ENCODE results near the gene GPR12. TPM values are rescaled to one million over a fixed set of nuclear protein-coding genes. Genes with fewer than 3 reads are reported as not detected.

Gene GPR12, protein sequence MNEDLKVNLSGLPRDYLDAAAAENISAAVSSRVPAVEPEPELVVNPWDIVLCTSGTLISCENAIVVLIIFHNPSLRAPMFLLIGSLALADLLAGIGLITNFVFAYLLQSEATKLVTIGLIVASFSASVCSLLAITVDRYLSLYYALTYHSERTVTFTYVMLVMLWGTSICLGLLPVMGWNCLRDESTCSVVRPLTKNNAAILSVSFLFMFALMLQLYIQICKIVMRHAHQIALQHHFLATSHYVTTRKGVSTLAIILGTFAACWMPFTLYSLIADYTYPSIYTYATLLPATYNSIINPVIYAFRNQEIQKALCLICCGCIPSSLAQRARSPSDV
- total RNA-seq (2021) (not detected in 2 replicates), Bru-seq, nascent RNA (not detected), BruChase-seq, experiment 1, labeled RNA remaining after a 2-hour chase (not detected), BruChase-seq, experiment 2, labeled RNA remaining after a 6-hour chase (not detected)
- long read RNA-seq: 0 reads

DNA sequence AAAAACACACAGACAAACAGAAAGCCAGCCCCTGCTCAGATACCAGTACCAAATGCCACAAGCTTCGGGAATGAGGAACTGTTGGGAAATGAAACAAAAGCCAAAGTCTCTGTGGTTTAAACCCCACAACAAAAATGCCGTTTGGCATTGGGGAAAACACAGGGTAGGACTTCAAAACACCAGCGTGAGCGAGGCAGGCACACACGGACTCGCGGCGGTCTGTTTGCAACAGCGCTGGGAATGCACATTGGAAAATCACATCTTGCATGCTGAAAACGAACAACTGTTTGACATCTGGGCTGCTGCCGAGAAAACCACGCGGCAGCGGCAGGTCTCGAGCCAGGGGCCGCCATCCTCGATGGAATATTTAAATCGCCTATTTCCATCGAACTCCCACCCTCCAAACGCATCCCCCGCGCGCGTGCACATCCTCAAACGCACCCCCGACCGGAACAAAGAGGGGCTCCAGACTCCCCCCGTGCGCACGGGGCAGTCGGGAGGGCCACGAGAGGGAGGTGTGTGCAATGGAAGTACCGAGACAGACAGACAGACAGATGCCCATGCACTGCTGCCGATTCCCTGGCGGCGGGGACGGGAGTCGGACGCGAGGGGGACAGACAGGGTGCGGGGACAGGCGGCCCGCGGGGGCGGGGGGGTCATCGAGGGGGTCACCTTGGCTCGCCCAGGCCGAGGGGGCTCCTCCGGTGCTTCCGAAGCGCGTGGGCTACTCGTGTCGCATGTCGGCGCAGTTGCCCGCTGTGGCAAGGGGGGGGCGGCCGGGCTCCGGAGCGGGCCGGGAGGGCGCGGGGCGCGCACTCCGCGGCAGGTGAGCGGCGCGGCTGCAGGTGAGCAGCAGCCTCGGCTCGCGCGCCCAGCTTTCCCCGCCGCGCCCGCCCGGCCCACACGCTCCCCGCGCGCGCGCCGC, at the start of gene GPR12:
Gene GPR12 (minus strand): TSS at position 880 of the 925 bp plus-strand sequence. CDS start 959 bp downstream, outside the sequence.
- TF ChIP-seq EZH2 (IDR thresholded peaks at IDR 0.05; ENCODE audit: borderline replicate concordance, low read depth, low read length, poor library complexity, severe bottlenecking): peak; percentile 98
- TF ChIP-seq, protein P1, sequence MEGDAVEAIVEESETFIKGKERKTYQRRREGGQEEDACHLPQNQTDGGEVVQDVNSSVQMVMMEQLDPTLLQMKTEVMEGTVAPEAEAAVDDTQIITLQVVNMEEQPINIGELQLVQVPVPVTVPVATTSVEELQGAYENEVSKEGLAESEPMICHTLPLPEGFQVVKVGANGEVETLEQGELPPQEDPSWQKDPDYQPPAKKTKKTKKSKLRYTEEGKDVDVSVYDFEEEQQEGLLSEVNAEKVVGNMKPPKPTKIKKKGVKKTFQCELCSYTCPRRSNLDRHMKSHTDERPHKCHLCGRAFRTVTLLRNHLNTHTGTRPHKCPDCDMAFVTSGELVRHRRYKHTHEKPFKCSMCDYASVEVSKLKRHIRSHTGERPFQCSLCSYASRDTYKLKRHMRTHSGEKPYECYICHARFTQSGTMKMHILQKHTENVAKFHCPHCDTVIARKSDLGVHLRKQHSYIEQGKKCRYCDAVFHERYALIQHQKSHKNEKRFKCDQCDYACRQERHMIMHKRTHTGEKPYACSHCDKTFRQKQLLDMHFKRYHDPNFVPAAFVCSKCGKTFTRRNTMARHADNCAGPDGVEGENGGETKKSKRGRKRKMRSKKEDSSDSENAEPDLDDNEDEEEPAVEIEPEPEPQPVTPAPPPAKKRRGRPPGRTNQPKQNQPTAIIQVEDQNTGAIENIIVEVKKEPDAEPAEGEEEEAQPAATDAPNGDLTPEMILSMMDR (conservative IDR thresholded peaks at IDR 0.05; ENCODE audit: low read depth, low read length): no peak
- ChIA-PET POLR2A (ENCODE audit: low non-redundant PET) (no interaction called here), CTCF (no interaction called here)
- no TSS peak for BruUV-seq (replicated peaks)
- Histone ChIP-seq H3K4me1 (ENCODE audit: insufficient read depth, low read length, poor library complexity, severe bottlenecking) (no peaks in the 10 kb centered on the region), H3K27me3 (replicated peaks; ENCODE audit: insufficient read depth, low read depth, low read length, poor library complexity) (peaks cover 94% of the 10 kb centered on the region), H3K27ac (ENCODE audit: low read depth, low read length, poor library complexity, severe bottlenecking) (no peak within 1 kb of the TSS), H3K36me3 (ENCODE audit: insufficient read depth, low read length, poor library complexity, severe bottlenecking) (no peaks in the 10 kb centered on the region), H3K4me3 (ENCODE audit: low read depth, low read length, poor library complexity, severe bottlenecking) (no peak within 1 kb of the TSS), H3K9me3 (ENCODE audit: low read depth, low read length, poor library complexity, severe bottlenecking) (no peaks in the 10 kb centered on the region)
- DNase-seq (ENCODE audit: low spot score): peak; percentile 10
- intact Hi-C loops (cut with micrococcal nuclease; ENCODE audit: unreplicated experiment): no loop called here

DNA sequence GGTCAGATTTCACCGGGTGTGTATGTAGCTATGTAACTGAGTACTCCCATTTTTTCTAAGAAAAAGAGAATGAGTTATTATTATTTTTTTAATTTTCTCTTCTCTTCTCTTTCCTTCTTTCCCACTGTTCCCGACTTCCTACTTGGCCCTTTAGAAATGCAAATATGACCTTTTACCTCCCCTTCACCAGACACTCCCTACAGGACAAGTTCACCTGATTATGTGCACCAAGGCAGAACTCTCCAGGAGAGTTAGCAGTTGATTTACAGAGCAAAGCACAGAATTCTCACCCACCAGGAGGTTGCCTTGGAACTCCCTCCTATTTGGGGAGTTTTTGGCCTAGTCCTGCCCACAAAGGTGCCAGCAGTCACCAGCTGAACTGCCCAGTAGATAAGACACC, 49.5 kb upstream of the GPR12 start:
- CTCF ChIA-PET: no interaction called here
- peaks cover 39% of the 10 kb centered on the region for H3K27me3 ChIP-seq (replicated peaks; ENCODE audit: insufficient read depth, low read depth, low read length, poor library complexity)
- POLR2A ChIA-PET (ENCODE audit: low non-redundant PET): no interaction called here
- intact Hi-C loops (cut with micrococcal nuclease; ENCODE audit: unreplicated experiment): no loop called here
- no peak for DNase-seq (ENCODE audit: low spot score)
- TF ChIP-seq, protein P1 (conservative IDR thresholded peaks at IDR 0.05; ENCODE audit: low read depth, low read length): no peak
- no peak for TF ChIP-seq EZH2 (IDR thresholded peaks at IDR 0.05; ENCODE audit: borderline replicate concordance, low read depth, low read length, poor library complexity, severe bottlenecking)
- H3K4me3 ChIP-seq (ENCODE audit: low read depth, low read length, poor library complexity, severe bottlenecking): no peak overlapping the region
- no TSS peak for BruUV-seq (replicated peaks)
- no peak overlapping the region for H3K27ac ChIP-seq (ENCODE audit: low read depth, low read length, poor library complexity, severe bottlenecking)
- H3K4me1 ChIP-seq (ENCODE audit: insufficient read depth, low read length, poor library complexity, severe bottlenecking): no peaks in the 10 kb centered on the region
- H3K9me3 ChIP-seq (ENCODE audit: low read depth, low read length, poor library complexity, severe bottlenecking): no peaks in the 10 kb centered on the region
- no peaks in the 10 kb centered on the region for H3K36me3 ChIP-seq (ENCODE audit: insufficient read depth, low read length, poor library complexity, severe bottlenecking)

DNA sequence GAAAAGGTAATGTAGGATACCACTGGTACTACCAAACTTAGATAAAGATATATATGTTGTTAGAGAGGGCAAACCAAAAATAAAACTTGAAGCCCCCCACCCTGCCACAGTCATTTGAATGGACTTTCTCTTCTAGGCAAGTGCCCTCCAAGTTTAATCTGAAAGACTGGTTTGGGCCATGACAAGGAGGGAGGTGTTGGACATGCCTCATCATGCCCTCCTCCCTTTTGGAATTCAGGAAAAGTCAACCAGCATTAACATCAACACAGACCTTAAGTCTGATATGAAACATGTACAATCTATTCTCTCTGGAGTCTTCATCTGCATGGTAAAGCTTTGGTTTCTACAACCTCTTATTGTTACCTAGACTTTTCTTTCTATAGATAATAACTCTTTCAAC, 46.3 kb upstream of the GPR12 start:
- no peak overlapping the region for H3K4me3 ChIP-seq (ENCODE audit: low read depth, low read length, poor library complexity, severe bottlenecking)
- POLR2A ChIA-PET (ENCODE audit: low non-redundant PET): no interaction called here
- no peak for TF ChIP-seq EZH2 (IDR thresholded peaks at IDR 0.05; ENCODE audit: borderline replicate concordance, low read depth, low read length, poor library complexity, severe bottlenecking)
- TF ChIP-seq, protein P1 (conservative IDR thresholded peaks at IDR 0.05; ENCODE audit: low read depth, low read length): no peak

More for the DNA sequence above, 46.3 kb upstream of the GPR12 start:
- Histone ChIP-seq H3K4me1 (ENCODE audit: insufficient read depth, low read length, poor library complexity, severe bottlenecking) (no peaks in the 10 kb centered on the region), H3K27ac (ENCODE audit: low read depth, low read length, poor library complexity, severe bottlenecking) (no peak overlapping the region), H3K36me3 (ENCODE audit: insufficient read depth, low read length, poor library complexity, severe bottlenecking) (no peaks in the 10 kb centered on the region), H3K27me3 (replicated peaks; ENCODE audit: insufficient read depth, low read depth, low read length, poor library complexity) (peaks cover 29% of the 10 kb centered on the region), H3K9me3 (ENCODE audit: low read depth, low read length, poor library complexity, severe bottlenecking) (peaks cover 4% of the 10 kb centered on the region)
- no peak for DNase-seq (ENCODE audit: low spot score)
- intact Hi-C loops (cut with micrococcal nuclease; ENCODE audit: unreplicated experiment): no loop called here
- BruUV-seq (replicated peaks): no TSS peak
- CTCF ChIA-PET: no interaction called here

All from A673 (cell line).